Measurements from ENCODE around the gene KLF15. TPM values are rescaled to one million over a fixed set of nuclear protein-coding genes. Genes with fewer than 3 reads are reported as not detected.
A peak's percentile ranks its signal among the peaks of the same experiment; 100 is the strongest.
"Not testable (repeated sequence)": the region's sequence is repeated elsewhere in the genome, so short reads cannot be mapped to it uniquely, and the experiment has no call there.

Gene KLF15
- total RNA-seq, 1 donor from 2014 or later: 28.5 TPM

DNA sequence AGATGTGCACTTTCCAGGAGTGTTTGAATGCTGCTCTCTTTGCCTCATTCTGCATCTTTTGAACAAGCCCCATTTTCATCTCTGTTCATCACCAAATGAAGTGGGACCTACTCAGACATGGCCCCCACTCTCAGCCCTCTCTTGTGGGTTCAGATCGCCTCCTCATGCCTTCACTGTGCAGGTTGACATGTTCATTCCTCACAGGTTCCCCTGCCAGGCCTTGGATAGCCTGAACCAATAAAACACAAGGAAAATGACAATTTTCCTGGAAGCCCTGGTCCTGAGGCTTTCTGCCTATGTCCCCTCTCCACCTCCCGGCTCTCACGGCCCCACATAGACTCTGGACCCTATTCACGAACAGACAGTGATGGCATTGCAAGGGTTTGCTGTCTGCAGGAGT, 17.7 kb downstream of the KLF15 start:
- DNase-seq (no peak), ATAC-seq (no peak)
- intact Hi-C loops (cut with micrococcal nuclease): no loop called here

DNA sequence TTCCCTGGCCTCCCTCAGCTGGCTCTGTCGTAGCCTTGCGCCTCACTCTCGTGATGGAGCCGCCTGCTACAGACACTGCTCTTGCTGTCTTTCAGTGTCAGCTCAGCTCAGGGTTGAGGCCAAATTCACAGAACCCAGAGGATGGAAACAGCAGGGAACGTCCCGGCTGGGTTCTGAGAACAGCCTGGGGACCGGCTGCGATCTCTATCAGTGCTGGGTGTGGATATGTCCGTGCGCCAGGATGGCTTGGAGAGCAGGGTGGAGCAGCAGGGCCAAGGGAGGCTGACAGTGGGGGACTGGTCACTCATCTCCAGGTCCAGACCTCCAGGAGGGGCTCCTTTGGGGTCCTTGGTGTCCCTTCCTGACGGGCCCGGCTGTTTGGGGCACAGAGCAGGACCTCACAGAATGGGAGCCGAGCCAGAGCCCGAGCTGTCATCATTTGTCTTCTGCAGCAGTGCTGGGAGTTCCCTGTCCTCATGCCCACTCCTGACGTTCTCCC, 18.4 kb downstream of the KLF15 start:
- ATAC-seq (peak; percentile 16), DNase-seq (peak; percentile 38)
- intact Hi-C loops (cut with micrococcal nuclease): no loop called here

DNA sequence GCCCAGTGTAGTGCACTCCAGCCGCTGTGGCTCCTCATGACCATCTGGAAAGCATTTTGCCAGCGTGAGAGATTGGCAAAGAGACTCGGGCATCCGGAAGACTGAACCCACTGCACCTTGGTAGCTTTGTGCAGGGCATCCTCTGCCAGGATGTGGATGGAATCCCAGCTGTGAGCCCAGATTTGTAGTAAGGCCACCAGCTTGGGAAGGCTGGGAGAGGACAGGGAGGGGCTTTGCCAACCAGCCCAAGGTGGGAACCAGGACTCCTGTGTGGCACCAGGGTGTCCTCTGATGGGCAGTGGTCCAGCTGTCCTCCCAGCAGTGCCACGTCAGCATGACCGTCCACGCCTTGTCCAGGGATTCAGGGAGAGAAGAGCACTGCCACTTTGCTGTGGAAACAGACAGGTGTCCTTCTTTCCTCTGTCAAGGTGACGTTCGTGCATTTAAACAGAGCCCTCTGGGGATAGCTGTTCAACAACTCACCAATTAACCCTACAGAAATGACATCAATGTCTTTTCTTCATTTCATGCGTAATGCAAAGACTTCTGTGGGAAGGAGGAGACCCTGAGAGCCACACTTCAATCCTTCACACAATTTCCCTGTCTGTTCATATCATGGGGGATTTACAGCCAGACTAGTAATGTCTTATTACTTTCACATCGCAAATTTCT, 19.1 kb downstream of the KLF15 start:
- DNase-seq (no peak), ATAC-seq (no peak)
- intact Hi-C loops (cut with micrococcal nuclease): no loop called here

DNA sequence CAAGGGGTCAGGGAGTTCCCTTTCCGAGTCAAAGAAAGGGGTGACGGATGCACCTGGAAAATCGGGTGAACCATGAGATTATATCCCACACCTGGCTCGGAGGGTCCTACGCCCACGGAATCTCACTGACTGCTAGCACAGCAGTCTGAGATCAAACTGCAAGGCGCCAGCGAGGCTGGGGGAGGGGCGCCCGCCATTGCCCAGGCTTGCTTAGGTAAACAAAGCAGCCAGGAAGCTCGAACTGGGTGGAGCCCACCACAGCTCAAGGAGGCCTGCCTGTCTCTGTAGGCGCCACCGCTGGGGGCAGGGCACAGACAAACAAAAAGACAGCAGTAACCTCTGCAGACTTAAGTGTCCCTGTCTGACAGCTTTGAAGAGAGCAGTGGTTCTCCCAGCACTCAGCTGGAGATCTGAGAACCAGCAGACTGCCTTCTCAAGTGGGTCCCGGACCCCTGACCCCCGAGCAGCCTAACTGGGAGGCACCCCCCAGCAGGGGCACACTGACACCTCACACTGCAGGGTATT, 25.3 kb downstream of the KLF15 start:
- ATAC-seq; DNase-seq; intact Hi-C loops (cut with micrococcal nuclease): not testable (repeated sequence)

DNA sequence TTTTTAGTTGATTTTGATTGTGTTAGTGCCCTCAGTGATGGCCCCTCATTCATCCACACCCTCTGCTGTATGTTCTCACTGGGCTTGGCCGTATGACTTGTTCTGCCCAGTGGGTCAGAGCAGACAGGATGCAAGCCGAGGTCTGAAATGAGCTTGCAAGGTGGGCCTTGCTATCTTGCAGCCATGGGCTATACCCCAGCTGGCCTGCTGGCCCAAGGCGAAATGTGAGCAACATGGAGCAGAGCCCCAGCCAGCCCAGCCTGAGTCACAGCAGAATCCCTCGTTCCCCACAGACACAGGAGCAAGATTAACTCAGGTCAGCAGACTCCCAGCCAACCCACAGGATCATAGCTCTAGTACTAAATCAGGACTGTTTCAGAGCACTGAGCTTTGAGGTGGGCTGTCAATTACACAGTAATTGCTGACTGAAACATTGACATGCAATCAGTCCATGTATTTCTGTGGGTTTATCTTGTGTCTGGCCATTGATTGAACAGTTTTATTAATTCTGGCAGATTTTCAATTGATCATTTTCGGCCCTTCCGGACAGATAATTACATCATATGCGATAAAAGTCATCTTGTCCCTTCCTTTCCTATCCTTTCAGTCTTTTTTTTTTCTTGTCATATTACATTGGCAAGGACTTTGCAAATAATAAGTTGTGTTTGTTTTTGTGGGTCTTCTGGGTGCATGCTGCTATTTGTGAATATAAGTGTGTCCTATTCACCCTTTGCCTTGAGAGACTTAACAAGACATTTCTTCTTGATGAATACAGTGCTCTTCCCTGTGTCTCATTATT, 27.1 kb downstream of the KLF15 start:
- peak; percentile 13 for DNase-seq
- intact Hi-C loops (cut with micrococcal nuclease): no loop called here
- no peak for ATAC-seq

DNA sequence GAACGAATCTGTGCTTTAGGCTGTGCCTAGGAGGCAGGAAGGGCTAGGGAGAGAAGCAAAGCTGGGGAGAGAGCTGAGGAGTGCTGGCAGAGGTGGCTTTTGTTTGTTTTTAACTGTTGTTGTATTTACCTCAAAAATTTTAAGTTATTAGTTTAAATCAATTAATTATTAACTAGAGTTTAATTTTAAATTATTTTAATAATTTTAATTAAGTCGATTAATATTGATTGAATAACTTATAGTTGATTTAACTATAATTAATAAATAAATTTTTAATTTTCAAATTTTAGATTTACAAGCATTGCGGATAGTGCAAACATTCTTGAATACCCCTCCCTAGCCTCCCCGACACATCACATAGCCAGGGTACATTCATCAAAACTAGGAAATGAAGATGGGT, 30.6 kb downstream of the KLF15 start:
- ATAC-seq (no peak), DNase-seq (no peak)
- intact Hi-C loops (cut with micrococcal nuclease): no loop called here

DNA sequence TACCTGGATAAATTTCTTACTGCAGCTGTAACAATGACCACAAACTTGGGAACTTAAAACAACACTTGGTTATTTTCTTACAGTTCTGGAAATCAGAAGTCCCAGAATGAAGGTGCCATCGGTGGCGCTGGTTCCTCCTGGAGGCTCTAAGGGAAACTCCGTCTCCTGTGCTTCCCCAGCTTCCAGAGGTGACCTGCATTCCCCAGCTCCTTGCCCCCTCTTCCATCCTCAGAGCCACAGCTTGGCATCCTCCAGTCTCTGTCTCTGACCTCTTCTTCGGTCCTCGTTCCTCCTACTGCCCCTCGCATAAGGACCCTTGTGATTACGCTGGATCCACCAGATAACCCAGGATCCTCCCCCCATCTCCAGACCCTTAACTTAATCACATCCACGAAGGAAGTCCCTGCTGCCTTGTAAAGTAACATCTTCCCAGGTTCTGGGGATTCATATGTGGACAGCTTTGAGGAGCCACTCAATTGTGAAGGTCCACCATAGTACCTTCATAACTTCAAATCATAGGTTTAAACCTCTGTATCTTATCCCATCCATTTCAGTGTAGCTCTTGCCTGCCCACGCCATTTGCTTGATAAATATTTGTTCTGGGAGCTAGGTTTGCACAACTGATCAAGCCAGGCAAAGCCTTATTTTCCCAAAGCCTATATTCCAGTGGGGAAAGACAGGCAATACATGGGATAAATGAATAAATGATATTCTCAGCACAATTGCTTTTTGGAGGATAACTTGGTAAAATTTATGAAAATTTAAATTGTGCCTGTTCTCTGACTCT, 34.8 kb downstream of the KLF15 start:
- intact Hi-C loops (cut with micrococcal nuclease): no loop called here
- no peak for DNase-seq
- no peak for ATAC-seq

DNA sequence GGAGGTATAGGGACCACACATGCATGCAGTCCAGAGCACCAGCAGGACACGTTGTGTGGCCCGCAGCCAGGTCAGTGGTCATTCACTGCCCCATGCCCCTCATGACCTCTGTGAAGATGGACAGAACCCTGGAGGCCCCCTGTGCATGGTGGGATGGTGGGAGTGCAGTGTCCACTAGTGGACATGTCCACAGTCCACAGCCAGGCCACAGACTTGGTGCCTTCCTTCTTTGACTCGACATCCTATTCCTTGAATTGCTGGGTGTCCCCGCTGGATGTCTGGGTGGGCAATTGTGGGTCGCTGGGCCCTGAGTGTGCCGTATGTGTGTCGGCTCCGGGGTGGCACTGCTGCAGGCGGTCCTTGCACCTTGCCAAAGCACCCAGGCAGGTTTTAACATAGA, 35.7 kb downstream of the KLF15 start:
- intact Hi-C loops (cut with micrococcal nuclease): no loop called here
- ATAC-seq: no peak
- no peak for DNase-seq

DNA sequence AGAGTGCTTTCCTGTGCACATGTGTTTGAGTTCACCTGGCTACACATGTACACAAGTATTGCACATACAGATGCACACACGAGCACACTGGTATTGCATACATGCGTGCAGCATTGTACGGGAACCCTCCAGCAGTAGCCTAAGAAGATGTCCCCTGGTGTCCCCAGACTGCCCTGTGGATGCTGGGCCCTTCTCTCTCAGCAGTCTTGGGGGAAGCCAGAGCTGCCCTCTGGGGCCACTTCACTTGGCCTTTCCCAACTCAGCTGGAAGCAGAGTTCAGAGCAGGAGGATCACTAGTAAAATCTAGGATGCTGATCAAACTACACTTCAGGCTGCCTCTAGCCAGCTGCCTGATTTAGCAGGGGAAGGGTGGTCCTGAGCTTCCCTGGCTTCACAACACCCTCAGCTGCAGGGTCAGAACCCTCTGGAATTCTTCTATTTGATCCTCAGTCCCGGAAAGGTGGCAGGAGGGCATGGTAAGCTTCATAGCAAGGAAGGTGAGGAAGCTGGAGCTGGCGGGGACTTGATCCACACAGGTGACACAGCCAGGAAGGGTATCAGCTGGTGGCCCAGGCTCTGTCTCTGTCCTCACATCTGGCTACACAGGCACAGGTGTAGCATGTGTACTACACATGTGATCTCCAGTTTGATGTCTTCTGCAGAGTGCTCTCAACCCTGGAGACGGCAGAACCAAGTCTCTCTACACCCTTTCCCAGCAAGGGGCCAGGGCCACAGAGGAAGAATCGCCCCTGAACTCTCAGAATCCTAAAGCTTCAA, 36.5 kb downstream of the KLF15 start:
- no peak for DNase-seq
- intact Hi-C loops (cut with micrococcal nuclease): no loop called here
- no peak for ATAC-seq

DNA sequence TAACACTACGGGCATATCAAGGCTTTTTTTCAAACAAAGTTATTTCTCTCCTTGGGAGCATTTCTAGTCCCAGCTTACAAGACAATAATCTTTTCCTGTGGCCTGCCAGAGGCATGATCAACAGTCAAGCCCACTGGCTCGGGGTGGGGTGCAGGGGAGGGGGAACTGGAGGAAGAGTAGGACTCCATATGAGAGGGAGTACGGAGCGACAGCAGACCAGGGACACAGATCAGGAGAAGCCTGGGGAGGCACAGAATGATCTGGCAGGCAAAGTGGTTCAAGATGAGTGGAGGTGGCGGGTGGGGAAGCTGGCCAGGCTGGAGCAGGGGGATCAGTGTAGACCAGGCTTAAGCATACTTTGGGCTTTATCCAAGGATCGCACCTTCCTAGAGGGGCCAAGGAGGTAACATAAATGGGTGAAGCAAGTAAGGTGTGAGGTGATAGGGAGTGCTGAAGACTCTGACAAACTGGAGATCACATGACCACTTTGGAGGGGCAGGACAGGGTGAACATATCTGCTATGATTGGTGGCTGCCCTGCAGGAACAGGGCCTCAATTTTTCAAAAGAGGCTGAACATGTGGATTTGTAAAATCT, 37.4 kb downstream of the KLF15 start:
- DNase-seq (no peak), ATAC-seq (no peak)
- intact Hi-C loops (cut with micrococcal nuclease): no loop called here

DNA sequence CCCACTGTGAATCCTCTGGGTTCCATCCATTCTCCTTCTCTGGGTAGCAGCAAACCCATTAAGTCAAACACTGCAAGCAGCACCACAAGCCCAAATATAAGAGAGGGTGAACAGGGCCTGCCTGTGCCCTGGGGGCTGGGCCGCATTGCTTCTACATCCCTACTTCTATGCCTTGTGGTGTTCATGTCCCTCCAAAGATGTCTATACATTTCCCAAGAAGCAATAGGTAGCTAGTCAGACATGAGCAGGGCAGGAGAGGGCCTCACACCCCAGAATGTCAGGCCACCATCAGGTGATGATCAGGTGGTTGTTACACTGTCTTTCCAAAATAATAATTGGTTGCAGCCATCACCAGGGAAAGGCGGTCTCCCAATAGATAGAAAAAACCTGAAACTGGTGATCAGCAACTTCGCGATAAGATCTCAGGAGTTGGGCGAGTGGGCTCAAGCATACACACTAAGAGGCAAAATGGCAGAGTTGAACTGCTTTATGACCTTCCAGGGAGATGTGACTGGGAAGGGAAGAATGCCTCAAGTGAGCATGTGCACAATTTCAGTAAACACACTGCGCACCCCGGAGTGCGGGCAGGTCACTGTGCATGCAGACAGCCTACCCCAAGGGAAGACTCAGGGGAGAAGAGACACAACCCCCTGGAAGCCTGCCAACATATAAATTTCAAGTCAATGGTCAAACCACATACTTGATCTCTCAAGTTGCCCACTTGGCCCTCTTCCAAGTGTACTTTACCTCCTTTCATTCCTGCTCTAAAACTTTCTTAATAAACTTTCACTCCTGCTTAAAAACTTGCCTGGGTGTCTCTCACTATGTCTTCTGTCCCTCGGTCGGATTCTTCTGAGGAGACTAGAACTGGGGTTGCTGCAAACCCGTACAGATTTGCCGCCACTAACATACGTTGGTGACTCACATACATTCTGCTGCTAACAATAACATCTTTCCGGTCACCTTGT, 39.9 kb downstream of the KLF15 start:
- ATAC-seq (no peak), DNase-seq (no peak)
- intact Hi-C loops (cut with micrococcal nuclease): no loop called here

DNA sequence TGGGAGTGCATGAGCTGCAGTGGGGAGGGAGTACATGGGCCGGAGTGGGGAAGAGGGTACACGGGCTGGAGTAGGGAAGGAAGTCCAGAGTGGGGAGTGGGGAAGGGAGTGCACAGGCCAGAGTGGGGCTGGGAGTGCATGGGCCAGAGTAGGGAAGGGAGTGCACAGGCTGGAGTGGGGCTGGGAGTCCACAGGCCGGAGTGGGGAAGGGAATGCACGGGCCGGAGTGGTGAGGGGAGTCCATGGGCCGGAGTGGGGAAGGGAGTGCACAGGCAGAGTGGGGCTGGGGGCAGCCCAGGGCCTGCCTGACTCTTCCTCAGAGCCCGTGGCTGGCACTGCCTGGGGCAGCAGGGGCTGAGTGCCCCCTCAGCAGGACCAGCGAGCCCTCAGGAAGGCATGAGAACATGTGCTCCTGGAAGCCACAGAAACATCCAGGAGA, 40.7 kb downstream of the KLF15 start:
- intact Hi-C loops (cut with micrococcal nuclease): no loop called here
- ATAC-seq (no peak), DNase-seq (no peak)

DNA sequence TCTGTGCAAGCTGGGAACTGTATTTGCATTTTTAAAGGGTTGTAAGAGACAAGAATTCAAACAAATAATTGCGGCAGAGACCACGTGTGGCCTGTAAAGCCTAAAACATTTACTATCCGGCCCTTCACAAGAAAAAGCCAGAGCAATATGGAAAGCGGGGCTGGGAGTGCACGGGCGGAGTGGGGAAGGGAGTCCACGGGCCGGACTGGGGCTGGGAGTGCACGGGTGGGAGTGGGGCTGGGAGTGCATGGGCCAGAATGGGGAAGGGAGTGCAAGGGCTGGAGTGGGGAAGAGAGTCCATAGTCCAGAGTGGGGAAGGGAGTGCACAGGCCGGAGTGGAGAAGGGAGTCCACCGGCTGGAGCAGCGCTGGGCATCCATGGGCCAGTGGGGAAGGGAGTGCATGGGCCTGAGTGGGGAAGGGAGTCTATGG, 41.2 kb downstream of the KLF15 start:
- ATAC-seq (no peak), DNase-seq (no peak)
- intact Hi-C loops (cut with micrococcal nuclease): no loop called here

DNA sequence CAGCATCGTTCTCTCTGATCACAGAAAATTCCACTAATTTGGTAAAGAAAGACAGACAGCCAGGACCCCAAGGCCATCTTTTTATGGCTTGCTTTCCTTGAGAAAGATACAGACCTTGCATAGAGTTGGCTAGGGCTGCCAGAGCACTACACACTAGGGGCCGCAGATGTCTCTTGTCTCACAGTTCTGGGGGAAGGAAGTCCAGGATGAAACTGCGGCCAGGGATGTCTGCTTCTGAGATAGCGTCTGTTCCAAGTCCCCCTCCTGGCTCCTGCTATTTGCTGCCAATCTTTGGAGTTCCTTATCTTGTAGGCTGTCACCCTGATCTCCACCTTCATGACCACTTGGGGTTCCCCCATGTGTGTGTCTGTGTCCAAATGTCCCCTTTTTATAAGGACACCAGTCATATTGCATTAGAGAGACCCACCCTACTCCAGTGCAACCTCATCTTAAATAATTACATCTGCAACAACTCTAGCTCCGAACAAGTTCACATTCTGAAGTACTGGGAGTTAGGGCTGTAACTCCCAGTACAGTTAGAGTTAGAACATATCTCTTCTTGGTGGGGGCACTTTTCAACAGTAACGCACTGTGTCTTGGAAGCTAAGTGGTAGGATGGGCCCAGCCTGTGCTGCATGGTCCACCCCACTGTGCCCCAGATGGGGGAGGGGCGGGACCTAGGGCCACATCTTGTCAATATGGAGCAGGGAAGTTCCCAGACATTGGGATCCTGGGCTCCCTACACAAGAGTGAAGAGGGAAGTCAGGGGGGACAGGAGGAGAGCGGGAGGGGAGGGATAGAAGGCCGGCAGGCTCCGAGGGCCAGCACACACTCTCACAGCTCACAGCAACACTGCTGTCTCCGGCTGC, 42.2 kb downstream of the KLF15 start:
- ATAC-seq (peak; percentile 79), DNase-seq (no peak)
- intact Hi-C loops (cut with micrococcal nuclease): no loop called here

DNA sequence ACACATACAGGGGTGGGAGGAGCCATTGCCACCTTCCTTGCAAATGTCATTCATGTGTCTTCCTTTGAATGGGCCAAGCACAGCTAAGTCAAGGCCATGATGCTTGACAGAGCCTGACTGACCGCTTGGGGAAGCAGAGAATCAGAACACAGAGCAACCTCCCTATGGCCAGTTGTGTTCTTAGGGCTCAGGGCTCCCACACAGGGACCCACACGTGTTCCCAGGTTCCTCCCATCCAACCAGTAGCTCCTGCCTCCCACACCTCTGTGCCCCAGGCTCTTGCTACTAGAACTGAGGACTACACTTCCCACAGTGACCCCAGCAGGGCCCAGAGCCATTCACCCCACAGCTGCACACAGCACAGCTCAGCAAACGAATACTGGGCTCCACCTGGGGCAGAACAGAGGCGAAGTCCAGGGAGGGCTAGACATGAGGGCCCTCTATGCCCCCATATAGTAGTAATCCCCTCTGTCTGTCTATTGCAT, 42.9 kb downstream of the KLF15 start:
- DNase-seq (no peak), ATAC-seq (no peak)
- intact Hi-C loops (cut with micrococcal nuclease): no loop called here

DNA sequence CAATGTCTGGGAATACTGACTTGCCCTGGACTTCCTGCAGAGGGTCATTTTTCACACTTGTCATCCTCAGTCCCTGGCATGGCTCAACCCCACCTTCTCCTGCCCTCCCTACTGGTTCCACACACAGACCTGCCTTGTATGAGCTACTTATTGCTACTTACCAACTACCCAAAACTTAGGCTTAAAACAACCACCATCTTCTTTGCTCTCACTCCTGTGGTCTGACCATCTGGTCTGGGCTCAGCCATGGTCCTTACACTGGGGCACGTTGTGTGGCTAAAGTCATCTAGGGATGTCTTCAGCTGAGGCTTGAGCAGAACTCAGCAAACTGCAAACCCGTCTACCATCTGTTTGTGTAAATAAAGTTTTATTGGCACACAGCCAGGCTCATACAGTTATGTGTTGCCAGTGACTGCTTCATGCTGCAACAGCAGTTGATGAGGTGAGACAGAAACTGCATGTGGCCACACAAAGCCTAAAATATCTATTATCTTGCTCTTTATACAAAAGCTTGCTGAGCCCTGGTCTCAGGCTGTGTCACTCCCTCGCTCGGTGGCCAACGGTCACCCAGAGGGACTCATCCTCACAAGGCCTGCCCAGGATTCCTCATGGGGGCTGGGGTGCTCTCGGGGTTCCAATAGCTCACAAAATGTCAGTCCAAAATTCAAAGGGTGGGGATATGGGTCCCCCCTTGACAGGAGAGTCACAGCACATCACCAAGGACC, 43.5 kb downstream of the KLF15 start:
- intact Hi-C loops (cut with micrococcal nuclease): no loop called here
- ATAC-seq: no peak
- DNase-seq: no peak

All from left ventricle myocardium superior (tissue), 1 donor.